ENCODE measurements around the gene GABRG3. TPM values are rescaled to one million over a fixed set of nuclear protein-coding genes. Genes with fewer than 3 reads are reported as not detected.
"Not testable (repeated sequence)": the region's sequence is repeated elsewhere in the genome, so short reads cannot be mapped to it uniquely, and the experiment has no call there.

The GABRG3 gene
- total RNA-seq, 1 donor from 2014 or later, result 0.08 TPM

- Histone ChIP-seq H3K4me3 (ENCODE audit: low read depth, low read length) (no peak overlapping the region), H3K36me3 (ENCODE audit: control insufficient read depth, insufficient read depth, low read length) (no peaks in the 10 kb centered on the region), H3K27me3 (ENCODE audit: control insufficient read depth, insufficient read depth, low read length) (no peaks in the 10 kb centered on the region)
- TF ChIP-seq CTCF (IDR thresholded peaks at IDR 0.05; ENCODE audit: insufficient read depth, low read length, poor library complexity, severe bottlenecking), result no peak
- DNase-seq (ENCODE audit: low read depth), result no peak
These were observed 14.1 kb downstream of the GABRG3 start for GRCh38 chr15:26985050-26985449.

GRCh38 chr15:26996250-26996649 lies 25.3 kb downstream of the GABRG3 start:
- H3K36me3 ChIP-seq (ENCODE audit: control insufficient read depth, insufficient read depth, low read length), result no peaks in the 10 kb centered on the region
- TF ChIP-seq CTCF (IDR thresholded peaks at IDR 0.05; ENCODE audit: insufficient read depth, low read length, poor library complexity, severe bottlenecking), result no peak
- DNase-seq (ENCODE audit: low read depth), result no peak
- H3K27me3 ChIP-seq (ENCODE audit: control insufficient read depth, insufficient read depth, low read length), result no peaks in the 10 kb centered on the region
- H3K4me3 ChIP-seq (ENCODE audit: low read depth, low read length), result no peak overlapping the region

- not testable (repeated sequence) for H3K36me3 ChIP-seq (ENCODE audit: control insufficient read depth, insufficient read depth, low read length); H3K4me3 ChIP-seq (ENCODE audit: low read depth, low read length); DNase-seq (ENCODE audit: low read depth); H3K27me3 ChIP-seq (ENCODE audit: control insufficient read depth, insufficient read depth, low read length)
These were observed 32.0 kb downstream of the GABRG3 start for GRCh38 chr15:27003003-27003402.

- DNase-seq (ENCODE audit: low read depth); H3K4me3 ChIP-seq (ENCODE audit: low read depth, low read length); H3K36me3 ChIP-seq (ENCODE audit: control insufficient read depth, insufficient read depth, low read length); H3K27me3 ChIP-seq (ENCODE audit: control insufficient read depth, insufficient read depth, low read length): not testable (repeated sequence)
These were observed 33.2 kb downstream of the GABRG3 start for GRCh38 chr15:27004226-27004625.

- peak; percentile 94 for TF ChIP-seq CTCF (IDR thresholded peaks at IDR 0.05; ENCODE audit: insufficient read depth, low read length, poor library complexity, severe bottlenecking)
- no peaks in the 10 kb centered on the region for H3K36me3 ChIP-seq (ENCODE audit: control insufficient read depth, insufficient read depth, low read length)
- no peak overlapping the region for H3K4me3 ChIP-seq (ENCODE audit: low read depth, low read length)
- DNase-seq (ENCODE audit: low read depth), result peak; percentile 26
- no peaks in the 10 kb centered on the region for H3K27me3 ChIP-seq (ENCODE audit: control insufficient read depth, insufficient read depth, low read length)
These were observed 46.3 kb downstream of the GABRG3 start for GRCh38 chr15:27017168-27017809.

- Histone ChIP-seq H3K4me3 (ENCODE audit: low read depth, low read length) (no peak overlapping the region), H3K27me3 (ENCODE audit: control insufficient read depth, insufficient read depth, low read length) (no peaks in the 10 kb centered on the region), H3K36me3 (ENCODE audit: control insufficient read depth, insufficient read depth, low read length) (no peaks in the 10 kb centered on the region)
- DNase-seq (ENCODE audit: low read depth), result no peak
- TF ChIP-seq CTCF (IDR thresholded peaks at IDR 0.05; ENCODE audit: insufficient read depth, low read length, poor library complexity, severe bottlenecking), result no peak
These were observed 48.7 kb downstream of the GABRG3 start for GRCh38 chr15:27019687-27020086.

GRCh38 chr15:27025481-27025966 lies 54.5 kb downstream of the GABRG3 start:
- TF ChIP-seq CTCF (IDR thresholded peaks at IDR 0.05; ENCODE audit: insufficient read depth, low read length, poor library complexity, severe bottlenecking), result no peak
- no peaks in the 10 kb centered on the region for H3K36me3 ChIP-seq (ENCODE audit: control insufficient read depth, insufficient read depth, low read length)
- H3K4me3 ChIP-seq (ENCODE audit: low read depth, low read length), result no peak overlapping the region
- no peaks in the 10 kb centered on the region for H3K27me3 ChIP-seq (ENCODE audit: control insufficient read depth, insufficient read depth, low read length)
- DNase-seq (ENCODE audit: low read depth), result no peak
